H9 (cell line): ENCODE data around the gene MIB2. TPM values are rescaled to one million over a fixed set of nuclear protein-coding genes. Genes with fewer than 3 reads are reported as not detected.
A peak's percentile ranks its signal among the peaks of the same experiment; 100 is the strongest.

ENCODE experiments used
- DNase-seq: peaks from one replicate; pipeline ENCODE4 v3.0.0-alpha.2; 2017
- H2AFZ ChIP-seq: one replicate; pipeline ENCODE4 v1.6.1; 2013; ENCODE audit warnings: mild to moderate bottlenecking, low read length, control low read depth, moderate library complexity
- H2AK5ac ChIP-seq: 2 replicates; pipeline ENCODE4 v1.6.1; 2013; ENCODE audit warnings: low read length, control low read depth, mixed read lengths; ENCODE audit not compliant: insufficient read length
- H2BK120ac ChIP-seq: one replicate; pipeline ENCODE4 v1.6.1; 2013; ENCODE audit warnings: low read depth, mild to moderate bottlenecking, low read length, control low read depth, inconsistent platforms; ENCODE audit not compliant: poor library complexity, severe bottlenecking
- H2BK12ac ChIP-seq: 2 replicates; pipeline ENCODE4 v1.6.1; 2013; ENCODE audit warnings: low read length, control low read depth, mixed read lengths, low read depth; ENCODE audit not compliant: insufficient read length
- H2BK15ac ChIP-seq: 2 replicates; pipeline ENCODE4 v1.6.1; 2013; ENCODE audit warnings: low read depth, low read length, control low read depth
- H2BK20ac ChIP-seq: one replicate; pipeline ENCODE4 v1.6.1; 2013; ENCODE audit warnings: low read depth, mild to moderate bottlenecking, low read length, control low read depth, inconsistent platforms; ENCODE audit not compliant: poor library complexity, severe bottlenecking
- H2BK5ac ChIP-seq: 2 replicates; pipeline ENCODE4 v1.6.1; 2013; ENCODE audit warnings: low read length, control low read depth, mixed read lengths; ENCODE audit not compliant: insufficient read length
- H3K14ac ChIP-seq: 2 replicates; pipeline ENCODE4 v1.6.1; 2013; ENCODE audit warnings: low read length, control low read depth; ENCODE audit not compliant: insufficient read depth
- H3K18ac ChIP-seq: 2 replicates; pipeline ENCODE4 v1.6.1; 2013; ENCODE audit warnings: low read depth, mild to moderate bottlenecking, mixed read lengths, low read length, control low read depth; ENCODE audit not compliant: insufficient read length
- H3K23ac ChIP-seq: 2 replicates; pipeline ENCODE4 v1.6.1; 2013; ENCODE audit warnings: low read length, control low read depth, mixed read lengths, low read depth; ENCODE audit not compliant: insufficient read length
- H3K23me2 ChIP-seq: 2 replicates; pipeline ENCODE4 v1.6.1; 2013; ENCODE audit warnings: low read depth, mild to moderate bottlenecking, mixed read lengths, low read length, control low read depth; ENCODE audit not compliant: insufficient read length, poor library complexity, severe bottlenecking
- H3K27ac ChIP-seq: 2 replicates; pipeline ENCODE4 v1.5.1; 2013; ENCODE audit warnings: low read length, control low read depth, mixed read lengths, low read depth; ENCODE audit not compliant: insufficient read length
- H3K27me3 ChIP-seq: 2 replicates; pipeline ENCODE4 v1.6.1; 2013; ENCODE audit warnings: low read length, control low read depth, inconsistent platforms; ENCODE audit not compliant: insufficient read depth
- H3K4ac ChIP-seq: 2 replicates; pipeline ENCODE4 v1.6.1; 2013; ENCODE audit warnings: low read depth, mild to moderate bottlenecking, control low read depth, inconsistent platforms, low read length, moderate library complexity
- H3K4me1 ChIP-seq: 2 replicates; pipeline ENCODE4 v1.6.1; 2013; ENCODE audit warnings: low read length, control low read depth, inconsistent platforms; ENCODE audit not compliant: insufficient read depth
- H3K4me2 ChIP-seq: 2 replicates; pipeline ENCODE4 v1.6.1; 2013; ENCODE audit warnings: low read length, control low read depth, mixed read lengths; ENCODE audit not compliant: insufficient read length, insufficient read depth
- H3K56ac ChIP-seq: 2 replicates; pipeline ENCODE4 v1.6.1; 2013; ENCODE audit warnings: low read depth, mild to moderate bottlenecking, mixed read lengths, low read length, control low read depth; ENCODE audit not compliant: insufficient read length
- H3K79me1 ChIP-seq: 2 replicates; pipeline ENCODE4 v1.6.1; 2013; ENCODE audit warnings: low read depth, mild to moderate bottlenecking, moderate library complexity, low read length, control low read depth, inconsistent platforms; ENCODE audit not compliant: insufficient read depth, poor library complexity, severe bottlenecking
- H3K79me2 ChIP-seq: 2 replicates; pipeline ENCODE4 v1.6.1; 2013; ENCODE audit warnings: low read length, control low read depth, inconsistent platforms; ENCODE audit not compliant: insufficient read depth
- H3K9ac ChIP-seq: 2 replicates; pipeline ENCODE4 v1.6.1; 2013; ENCODE audit warnings: low read length, control low read depth, mixed read lengths; ENCODE audit not compliant: insufficient read length; ENCODE audit errors: extremely low read depth
- H3K9me3 ChIP-seq: one replicate; pipeline ENCODE4 v1.6.1; 2013; ENCODE audit warnings: low read depth, low read length, inconsistent platforms; ENCODE audit not compliant: control insufficient read depth
- H3T11ph ChIP-seq: one replicate; pipeline ENCODE4 v1.6.1; 2013; ENCODE audit warnings: mild to moderate bottlenecking, low read length, control low read depth, inconsistent platforms
- H4K20me1 ChIP-seq: one replicate; pipeline ENCODE4 v1.6.1; 2013; ENCODE audit not compliant: control insufficient read depth, insufficient read length, insufficient read depth
- H4K5ac ChIP-seq: 2 replicates; pipeline ENCODE4 v1.6.1; 2013; ENCODE audit warnings: low read depth, mild to moderate bottlenecking, mixed read lengths, low read length, control low read depth; ENCODE audit not compliant: insufficient read length
- H4K8ac ChIP-seq: replicated peaks from 2 replicates; pipeline ENCODE4 v1.6.1; 2013; ENCODE audit warnings: low read length, control low read depth, mixed read lengths, low read depth; ENCODE audit not compliant: insufficient read length
- H4K91ac ChIP-seq: 2 replicates; pipeline ENCODE4 v1.6.1; 2013; ENCODE audit warnings: low read depth, mild to moderate bottlenecking, moderate library complexity, mixed read lengths, low read length, control low read depth; ENCODE audit not compliant: insufficient read length
- H3K27ac Mint-ChIP-seq, 3 experiments: 2 replicates in 2 of 3; 3 replicates in 1 of 3; pipeline ENCODE4 v1.8.0; 2020 to 2021; ENCODE audit warnings: mixed read lengths in 3 of 3, mild to moderate bottlenecking in 1 of 3, moderate library complexity in 1 of 3
- H3K27me3 Mint-ChIP-seq: 2 replicates; pipeline ENCODE4 v1.8.0; 2021; ENCODE audit warnings: low read depth, mild to moderate bottlenecking, moderate library complexity, mixed read lengths
- H3K36me3 Mint-ChIP-seq, 3 experiments: 2 replicates in 2 of 3; 3 replicates in 1 of 3; pipeline ENCODE4 v1.8.0; 2020 to 2021; ENCODE audit warnings: low read depth in 3 of 3, mixed read lengths in 3 of 3; ENCODE audit not compliant: insufficient read depth in 1 of 3
- H3K4me1 Mint-ChIP-seq, 2 experiments: 2 replicates each; pipeline ENCODE4 v1.8.0; 2020; ENCODE audit warnings: mixed read lengths in 2 of 2
- H3K4me3 Mint-ChIP-seq, 2 experiments: 2 replicates in 1 of 2; 3 replicates in 1 of 2; pipeline ENCODE4 v1.8.0; 2020 to 2021; ENCODE audit warnings: mild to moderate bottlenecking in 2 of 2, mixed read lengths in 2 of 2, moderate library complexity in 1 of 2
- H3K9me3 Mint-ChIP-seq, 2 experiments: 2 replicates in 1 of 2; 3 replicates in 1 of 2; pipeline ENCODE4 v1.8.0; 2020; ENCODE audit warnings: mild to moderate bottlenecking in 2 of 2, mixed read lengths in 2 of 2, moderate library complexity in 1 of 2
- CTCF ChIP-seq: fragments of 200-600 bp; sonication (generic); conservative IDR thresholded peaks from 3 replicates; pipeline ENCODE4 v1.8.0; 2021; ENCODE audit warnings: antibody characterized with exemption, mild to moderate bottlenecking
- WGBS: extraction: QIAGEN DNeasy Blood & Tissue Kit; methylation state at CpG from one replicate; pipeline ENCODE4 v1.1.7; 2013; ENCODE audit warnings: missing lambda C conversion rate, low lambda C conversion rate, mixed read lengths; ENCODE audit not compliant: insufficient read length; ENCODE audit errors: extremely low coverage; 5-methylcytosine and 5-hydroxymethylcytosine counted together
- total RNA-seq: library from RNA; stranded (reverse); gene quantifications from 2 replicates; pipeline ENCODE4 v1.2.1, GENCODE V29; 2021

The MIB2 gene
- total RNA-seq, 1 experiment from 2014 or later, result 77.8 TPM

- H3K27me3 ChIP-seq, result no peaks in the 10 kb centered on the region
- Mint-ChIP-seq H3K36me3 (peaks cover under 1 to 2% (median 1%) of the 10 kb centered on the region in 3 experiments; a peak in 3 of 7 replicates), H3K4me3 (no peak overlapping the region), H3K4me1 (no peaks in the 10 kb centered on the region), H3K27ac (peak overlapping the region in 2 of 3 experiments; percentile 55 to 85; a peak in 3 of 7 replicates), H3K27me3 (no peaks in the 10 kb centered on the region; the same call in 1 of the 2 replicates), H3K9me3 (no peaks in the 10 kb centered on the region)
- H3K79me1 ChIP-seq, result no peaks in the 10 kb centered on the region
- H3K27ac ChIP-seq, result no peak overlapping the region
- H3K4me2 ChIP-seq, result no peak overlapping the region
- no peak for TF ChIP-seq CTCF
- no peaks in the 10 kb centered on the region for H3K9me3 ChIP-seq
- no peak overlapping the region for H3K23ac ChIP-seq
- no peak overlapping the region for H3K56ac ChIP-seq
- no peak overlapping the region for H2BK120ac ChIP-seq
- no peak overlapping the region for H3K9ac ChIP-seq
- H2AK5ac ChIP-seq, result no peak overlapping the region
- no peak overlapping the region for H3K18ac ChIP-seq
- H3K4ac ChIP-seq, result no peak overlapping the region
- no peak overlapping the region for H2BK12ac ChIP-seq
- H3K23me2 ChIP-seq, result no peaks in the 10 kb centered on the region
- no peaks in the 10 kb centered on the region for H3K4me1 ChIP-seq
- H2BK20ac ChIP-seq, result no peak overlapping the region
- no peak overlapping the region for H3T11ph ChIP-seq
- H4K5ac ChIP-seq, result no peak overlapping the region
- H3K14ac ChIP-seq, result no peak overlapping the region
- no peak overlapping the region for H2BK15ac ChIP-seq
- H2BK5ac ChIP-seq, result no peak overlapping the region
- no peaks in the 10 kb centered on the region for H3K79me2 ChIP-seq
- H4K91ac ChIP-seq, result no peak overlapping the region
- H4K8ac ChIP-seq, result no peak overlapping the region
- WGBS, result no CpG with 5 or more reads among the region's 17 CpGs
- no peak for DNase-seq
- no peaks in the 10 kb centered on the region for H4K20me1 ChIP-seq
- no peak overlapping the region for H2AFZ ChIP-seq
Measured at GRCh38 chr1:1622788-1623094, 7.4 kb downstream of the MIB2 start.
